Head of caudate nucleus (tissue), 42 donors: Measurements from ENCODE around the gene PPP1R14B.
A peak's percentile ranks its signal among the peaks of the same experiment; 100 is the strongest.

Experiments used
- DNase-seq, 42 donors: peaks; one replicate each; pipeline versions ENCODE4 v3.0.0 to v3.0.0-alpha.2; 2020 to 2021; ENCODE audit warnings: mixed read lengths in 7 of 42
- intact Hi-C: fragments of 100-400 bp; cut with DNase I; formaldehyde crosslinking; loops from one replicate; pipeline ENCODE4 v1.15.0; 2022

The PPP1R14B gene

GRCh38 chr11:64284048-64284961, 37.6 kb upstream of the PPP1R14B start, which contains the start of gene BAD:
TSS of gene BAD (minus strand) at chr11:64284665. CDS start at chr11:64284368, 297 bp downstream.
- intact Hi-C loops: loop anchor here (2.0 kb wide), 1 partner anchor 14 kb away; no protein-coding TSS in a partner anchor
- peak; percentile 97 to 99 (median 98) for DNase-seq

- no peak for DNase-seq
- intact Hi-C loops: no loop called here
Observed at GRCh38 chr11:64283092-64283491, 36.3 kb upstream of the PPP1R14B start.

GRCh38 chr11:64281957-64282770, 35.4 kb upstream of the PPP1R14B start:
- intact Hi-C loops: no loop called here
- DNase-seq: no peak

GRCh38 chr11:64278576-64279190, 31.9 kb upstream of the PPP1R14B start:
- intact Hi-C loops: no loop called here
- no peak for DNase-seq

- intact Hi-C loops: no loop called here
- DNase-seq: no peak
Observed at GRCh38 chr11:64276653-64277431, 30.1 kb upstream of the PPP1R14B start.

- intact Hi-C loops: no loop called here
Observed at GRCh38 chr11:64275841-64276240, 29.1 kb upstream of the PPP1R14B start.

GRCh38 chr11:64275031-64275800, 28.5 kb upstream of the PPP1R14B start:
- no peak for DNase-seq

More at GRCh38 chr11:64275841-64276240, 29.1 kb upstream of the PPP1R14B start:
- no peak for DNase-seq

GRCh38 chr11:64269540-64270220, 22.9 kb upstream of the PPP1R14B start:
- DNase-seq: peak; percentile 98 to 100 (median 99)
- intact Hi-C loops: loop anchor here (2.0 kb wide), 2 partner anchors 15 to 35 kb away; partner anchors contain the start of genes BAD, ESRRA and GPR137

More at GRCh38 chr11:64275031-64275800, 28.5 kb upstream of the PPP1R14B start:
- intact Hi-C loops: no loop called here

- intact Hi-C loops: no loop called here
- peak in 17 of 42 donors; percentile 28 to 72 (median 52) for DNase-seq
Observed at GRCh38 chr11:64268893-64269539, 22.3 kb upstream of the PPP1R14B start.

GRCh38 chr11:64268025-64268892, 21.5 kb upstream of the PPP1R14B start:
- intact Hi-C loops: no loop called here
- no peak for DNase-seq

- DNase-seq: no peak
- intact Hi-C loops: no loop called here
Observed at GRCh38 chr11:64267207-64267945, 20.6 kb upstream of the PPP1R14B start.

- DNase-seq: no peak
- intact Hi-C loops: no loop called here
Observed at GRCh38 chr11:64266339-64266738, 19.6 kb upstream of the PPP1R14B start.

GRCh38 chr11:64265176-64266160, 18.7 kb upstream of the PPP1R14B start:
- DNase-seq: no peak
- intact Hi-C loops: no loop called here

GRCh38 chr11:64264371-64264852, 17.7 kb upstream of the PPP1R14B start:
- intact Hi-C loops: no loop called here

More at GRCh38 chr11:64264371-64264852, 17.7 kb upstream of the PPP1R14B start:
- DNase-seq: no peak
